HL-60 (cell line): ENCODE data around the gene CHST3.
"Not testable (repeated sequence)": the region's sequence is repeated elsewhere in the genome, so short reads cannot be mapped to it uniquely, and the experiment has no call there.

Source experiments
- DNase-seq, 2 experiments: peaks; one replicate each; pipeline ENCODE4 v3.0.0-alpha.2; 2010 to 2020; ENCODE audit warnings: low read depth in 1 of 2, low spot score in 1 of 2
- H3K27ac ChIP-seq: fragments of 250-450 bp; sonication (Bioruptor Pico); replicated peaks from 2 replicates; pipeline ENCODE4 v1.5.1; 2020; ENCODE audit warnings: mild to moderate bottlenecking, moderate library complexity
- H3K27me3 ChIP-seq: fragments of 250-450 bp; sonication (Bioruptor Pico); 2 replicates; pipeline ENCODE4 v1.5.1; 2021; ENCODE audit warnings: mild to moderate bottlenecking, moderate library complexity; ENCODE audit not compliant: insufficient read depth, poor library complexity, severe bottlenecking
- H3K4me3 ChIP-seq: replicated peaks from 2 replicates; pipeline ENCODE4 v1.5.1; 2011; ENCODE audit warnings: mild to moderate bottlenecking, control low read depth, low read length; ENCODE audit not compliant: insufficient read depth
- CTCF ChIP-seq: IDR thresholded peaks from one replicate; pipeline ENCODE4 v1.5.1; 2011; ENCODE audit warnings: low read length, control low read depth, inconsistent platforms; ENCODE audit not compliant: insufficient read depth
- GABPA ChIP-seq: IDR thresholded peaks from 2 replicates; pipeline ENCODE4 v1.6.1; 2012; ENCODE audit warnings: low read depth
- POLR2AphosphoS5 ChIP-seq: IDR thresholded peaks from 2 replicates; pipeline ENCODE4 v1.6.1; 2012; ENCODE audit warnings: low read depth
- REST ChIP-seq: IDR thresholded peaks from 2 replicates; pipeline ENCODE4 v1.6.1; 2012; ENCODE audit warnings: low read depth; ENCODE audit not compliant: insufficient replicate concordance
- SPI1 ChIP-seq: IDR thresholded peaks from 2 replicates; pipeline ENCODE4 v1.6.1; 2012; ENCODE audit warnings: low read depth, mild to moderate bottlenecking, borderline replicate concordance

Gene CHST3

GRCh38 chr10:71975087-71975870 lies 11.1 kb downstream of the CHST3 start:
- no peak overlapping the region for H3K4me3 ChIP-seq
- H3K27ac ChIP-seq: no peak overlapping the region
- DNase-seq: no peak
- no peak for TF ChIP-seq POLR2AphosphoS5
- no peak for TF ChIP-seq CTCF
- TF ChIP-seq GABPA: no peak
- TF ChIP-seq REST: no peak
- TF ChIP-seq SPI1: no peak
- peaks cover 9% of the 10 kb centered on the region for H3K27me3 ChIP-seq

- TF ChIP-seq REST (no peak), POLR2AphosphoS5 (no peak), CTCF (no peak), SPI1 (no peak), GABPA (no peak)
- DNase-seq: no peak
These were observed 11.9 kb downstream of the CHST3 start for GRCh38 chr10:71975871-71976725.

DNA sequence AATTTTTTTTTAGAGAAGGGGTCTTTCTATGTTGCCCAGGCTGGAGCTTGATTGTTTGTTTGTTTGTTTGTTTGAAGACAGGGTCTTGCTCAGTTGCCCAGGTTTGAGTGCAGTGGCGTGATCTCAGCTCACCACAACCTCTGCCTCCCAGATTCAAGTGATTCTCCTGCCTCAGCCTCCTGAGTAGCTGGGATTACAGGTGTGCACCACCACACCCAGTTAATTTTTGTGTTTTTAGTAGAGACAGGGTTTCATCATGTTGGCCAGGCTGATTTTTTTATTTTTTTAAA lies 13.4 kb downstream of the CHST3 start:
- not testable (repeated sequence) for H3K4me3 ChIP-seq, DNase-seq, H3K27me3 ChIP-seq, H3K27ac ChIP-seq

More at GRCh38 chr10:71975871-71976725, 11.9 kb downstream of the CHST3 start:
- no peak overlapping the region for H3K27ac ChIP-seq
- H3K27me3 ChIP-seq: peaks cover 9% of the 10 kb centered on the region
- no peak overlapping the region for H3K4me3 ChIP-seq

DNA sequence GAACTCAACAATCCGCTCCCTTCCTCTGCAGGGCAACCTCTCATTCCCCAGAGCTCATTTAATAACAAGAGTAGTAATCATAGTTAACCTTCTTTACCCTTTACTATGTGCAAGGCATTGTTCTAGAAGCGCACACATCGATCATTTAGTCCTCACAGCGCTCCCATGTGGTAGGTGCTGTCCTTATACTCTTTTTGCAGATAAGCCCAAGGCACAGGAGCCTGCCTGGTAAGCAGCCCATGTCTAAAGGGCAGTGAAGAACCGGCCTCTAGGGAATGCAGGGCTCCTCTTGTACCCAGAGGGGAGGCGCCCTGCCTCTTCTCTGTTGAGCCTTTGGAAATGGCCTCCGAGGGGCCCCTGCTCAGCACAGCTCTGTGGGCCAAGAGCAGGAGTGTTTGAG lies 14.3 kb downstream of the CHST3 start:
- H3K4me3 ChIP-seq: no peak overlapping the region
- H3K27ac ChIP-seq: no peak overlapping the region
- TF ChIP-seq POLR2AphosphoS5 (no peak), CTCF (no peak), SPI1 (no peak), REST (no peak), GABPA (no peak)
- H3K27me3 ChIP-seq: peaks cover 6% of the 10 kb centered on the region
- no peak for DNase-seq
